Measurements from ENCODE around the gene ABCA12.

DNA sequence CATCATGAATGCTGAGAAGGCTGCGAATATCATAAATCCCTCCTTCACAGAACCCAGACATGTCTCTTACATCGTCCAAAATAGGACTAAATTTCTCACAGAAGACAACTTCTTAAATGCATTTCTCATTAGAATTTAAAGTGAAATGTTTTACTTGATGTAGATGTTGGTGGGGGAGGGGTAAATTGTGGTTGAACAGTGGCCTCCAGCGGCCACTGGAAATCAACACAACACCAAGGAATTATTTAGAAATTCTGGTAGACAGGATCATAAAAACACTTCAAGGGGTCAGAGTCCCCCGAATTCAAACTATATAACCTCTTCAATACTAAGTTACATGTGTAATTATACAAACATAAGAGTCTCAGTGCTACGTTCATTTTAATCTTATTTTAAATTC lies 135.9 kb downstream of the ABCA12 start:
- TF ChIP-seq MYC (IDR thresholded peaks at IDR 0.05; ENCODE audit: low read depth, low read length) (no peak), POLR2A (IDR thresholded peaks at IDR 0.05; ENCODE audit: extremely low read depth, insufficient read length) (no peak)
- TF ChIP-seq, protein P1, sequence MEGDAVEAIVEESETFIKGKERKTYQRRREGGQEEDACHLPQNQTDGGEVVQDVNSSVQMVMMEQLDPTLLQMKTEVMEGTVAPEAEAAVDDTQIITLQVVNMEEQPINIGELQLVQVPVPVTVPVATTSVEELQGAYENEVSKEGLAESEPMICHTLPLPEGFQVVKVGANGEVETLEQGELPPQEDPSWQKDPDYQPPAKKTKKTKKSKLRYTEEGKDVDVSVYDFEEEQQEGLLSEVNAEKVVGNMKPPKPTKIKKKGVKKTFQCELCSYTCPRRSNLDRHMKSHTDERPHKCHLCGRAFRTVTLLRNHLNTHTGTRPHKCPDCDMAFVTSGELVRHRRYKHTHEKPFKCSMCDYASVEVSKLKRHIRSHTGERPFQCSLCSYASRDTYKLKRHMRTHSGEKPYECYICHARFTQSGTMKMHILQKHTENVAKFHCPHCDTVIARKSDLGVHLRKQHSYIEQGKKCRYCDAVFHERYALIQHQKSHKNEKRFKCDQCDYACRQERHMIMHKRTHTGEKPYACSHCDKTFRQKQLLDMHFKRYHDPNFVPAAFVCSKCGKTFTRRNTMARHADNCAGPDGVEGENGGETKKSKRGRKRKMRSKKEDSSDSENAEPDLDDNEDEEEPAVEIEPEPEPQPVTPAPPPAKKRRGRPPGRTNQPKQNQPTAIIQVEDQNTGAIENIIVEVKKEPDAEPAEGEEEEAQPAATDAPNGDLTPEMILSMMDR (IDR thresholded peaks at IDR 0.05; ENCODE audit: low read depth, low read length): peak; percentile 39
- TF ChIP-seq, protein P2, sequence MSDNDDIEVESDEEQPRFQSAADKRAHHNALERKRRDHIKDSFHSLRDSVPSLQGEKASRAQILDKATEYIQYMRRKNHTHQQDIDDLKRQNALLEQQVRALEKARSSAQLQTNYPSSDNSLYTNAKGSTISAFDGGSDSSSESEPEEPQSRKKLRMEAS (IDR thresholded peaks at IDR 0.05; ENCODE audit: low read depth, low read length): no peak

Measured in NB4 (cell line).